Brain microvascular endothelial cell (primary cell): ENCODE results near the gene KIFBP.
"Not testable (repeated sequence)": the region's sequence is repeated elsewhere in the genome, so short reads cannot be mapped to it uniquely, and the experiment has no call there.

Experiments
- DNase-seq: peaks from one replicate; pipeline ENCODE4 v3.0.0-alpha.2; 2020
- H3K27ac ChIP-seq: fragments of 250-450 bp; sonication (Bioruptor Pico); 2 replicates; pipeline ENCODE4 v1.5.1; 2020; ENCODE audit warnings: mild to moderate bottlenecking, moderate library complexity
- H3K27me3 ChIP-seq: fragments of 250-450 bp; sonication (Bioruptor Pico); replicated peaks from 2 replicates; pipeline ENCODE4 v1.5.1; 2020; ENCODE audit warnings: mild to moderate bottlenecking
- H3K36me3 ChIP-seq: fragments of 250-450 bp; sonication (Bioruptor Pico); replicated peaks from 2 replicates; pipeline ENCODE4 v1.5.1; 2020; ENCODE audit warnings: mild to moderate bottlenecking
- H3K4me3 ChIP-seq: 2 replicates; pipeline ENCODE4 v1.5.1; 2011; ENCODE audit warnings: low read depth, mild to moderate bottlenecking, control low read depth, low read length, moderate library complexity
- in situ Hi-C: cut with HindIII; loops from 2 replicates; pipeline ENCODE4 v1.10.0; 2017; ENCODE audit warnings: low sequenced_read_pairs, low pct_ligation_motif_present
- TF ChIP-seq, protein P1 (sequence below): IDR thresholded peaks from 2 replicates; pipeline ENCODE4 v1.5.1; 2011; ENCODE audit warnings: low read depth, mild to moderate bottlenecking, moderate library complexity, low read length, control low read depth, inconsistent platforms; ENCODE audit errors: missing control alignments

The KIFBP gene

DNA sequence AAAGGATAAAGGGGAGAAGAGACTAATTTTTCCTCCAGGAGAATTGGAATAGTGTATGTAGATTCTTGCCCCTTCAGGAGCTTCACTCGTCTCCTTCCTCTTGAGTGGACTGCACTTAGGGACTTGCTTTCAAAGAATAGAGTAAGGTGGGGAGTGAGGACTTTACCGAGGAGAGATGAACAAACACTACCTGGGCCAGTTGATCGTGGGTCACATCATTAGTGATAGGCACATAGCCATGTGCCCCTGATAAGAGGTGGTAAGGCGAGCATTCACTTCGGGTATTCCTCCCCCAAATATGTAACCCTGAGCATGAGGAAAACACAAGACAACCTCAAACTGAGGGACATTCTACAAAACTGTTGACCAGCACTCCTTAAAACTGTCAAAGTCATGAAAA is 14.6 kb upstream of the KIFBP start:
- DNase-seq: no peak
- Histone ChIP-seq H3K27ac (no peak overlapping the region), H3K27me3 (no peaks in the 10 kb centered on the region), H3K36me3 (peaks cover 88% of the 10 kb centered on the region), H3K4me3 (no peak overlapping the region)
- TF ChIP-seq, protein P1, sequence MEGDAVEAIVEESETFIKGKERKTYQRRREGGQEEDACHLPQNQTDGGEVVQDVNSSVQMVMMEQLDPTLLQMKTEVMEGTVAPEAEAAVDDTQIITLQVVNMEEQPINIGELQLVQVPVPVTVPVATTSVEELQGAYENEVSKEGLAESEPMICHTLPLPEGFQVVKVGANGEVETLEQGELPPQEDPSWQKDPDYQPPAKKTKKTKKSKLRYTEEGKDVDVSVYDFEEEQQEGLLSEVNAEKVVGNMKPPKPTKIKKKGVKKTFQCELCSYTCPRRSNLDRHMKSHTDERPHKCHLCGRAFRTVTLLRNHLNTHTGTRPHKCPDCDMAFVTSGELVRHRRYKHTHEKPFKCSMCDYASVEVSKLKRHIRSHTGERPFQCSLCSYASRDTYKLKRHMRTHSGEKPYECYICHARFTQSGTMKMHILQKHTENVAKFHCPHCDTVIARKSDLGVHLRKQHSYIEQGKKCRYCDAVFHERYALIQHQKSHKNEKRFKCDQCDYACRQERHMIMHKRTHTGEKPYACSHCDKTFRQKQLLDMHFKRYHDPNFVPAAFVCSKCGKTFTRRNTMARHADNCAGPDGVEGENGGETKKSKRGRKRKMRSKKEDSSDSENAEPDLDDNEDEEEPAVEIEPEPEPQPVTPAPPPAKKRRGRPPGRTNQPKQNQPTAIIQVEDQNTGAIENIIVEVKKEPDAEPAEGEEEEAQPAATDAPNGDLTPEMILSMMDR: no peak
- in situ Hi-C loops: no loop called here

- DNase-seq, H3K27ac ChIP-seq, H3K27me3 ChIP-seq, in situ Hi-C loops, H3K4me3 ChIP-seq: not testable (repeated sequence)
- H3K36me3 ChIP-seq: peaks cover 80% of the 10 kb centered on the region
Observed at GRCh38 chr10:68975936-68976473, 12.6 kb upstream of the KIFBP start.

DNA sequence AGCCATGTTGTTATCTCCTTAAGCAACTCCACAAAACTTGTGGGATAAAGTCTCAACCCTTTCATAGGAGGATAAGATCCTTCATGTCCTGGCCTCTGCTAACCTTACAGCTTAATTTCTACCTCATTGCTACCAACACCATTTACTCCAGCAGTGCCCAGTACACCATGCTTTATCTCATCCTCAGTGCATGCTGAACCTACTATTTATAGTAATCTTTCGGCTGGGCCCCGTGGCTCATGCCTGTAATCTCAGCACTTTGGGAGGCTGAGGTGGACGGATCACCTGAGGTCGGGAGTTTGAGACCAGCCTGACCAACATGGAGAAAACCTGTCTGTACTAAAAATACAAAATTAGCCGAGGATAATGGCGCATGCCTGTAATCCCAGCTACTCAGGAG is 8.9 kb upstream of the KIFBP start:
- H3K4me3 ChIP-seq, DNase-seq, H3K27me3 ChIP-seq, H3K27ac ChIP-seq, in situ Hi-C loops: not testable (repeated sequence)
- peaks cover 72% of the 10 kb centered on the region for H3K36me3 ChIP-seq

- in situ Hi-C loops: no loop called here
Observed at GRCh38 chr10:68981074-68981473, 7.5 kb upstream of the KIFBP start.

GRCh38 chr10:68982389-68982788 is 6.2 kb upstream of the KIFBP start:
- no peak for DNase-seq
- Histone ChIP-seq H3K4me3 (no peak overlapping the region), H3K27me3 (no peaks in the 10 kb centered on the region), H3K36me3 (peaks cover 57% of the 10 kb centered on the region), H3K27ac (no peak overlapping the region)
- in situ Hi-C loops: no loop called here
- TF ChIP-seq, protein P1: no peak

More at GRCh38 chr10:68981074-68981473, 7.5 kb upstream of the KIFBP start:
- H3K36me3 ChIP-seq: peaks cover 63% of the 10 kb centered on the region
- no peak overlapping the region for H3K27ac ChIP-seq
- no peak overlapping the region for H3K4me3 ChIP-seq
- DNase-seq: no peak
- H3K27me3 ChIP-seq: no peaks in the 10 kb centered on the region
- TF ChIP-seq, protein P1: peak; percentile 44

DNA sequence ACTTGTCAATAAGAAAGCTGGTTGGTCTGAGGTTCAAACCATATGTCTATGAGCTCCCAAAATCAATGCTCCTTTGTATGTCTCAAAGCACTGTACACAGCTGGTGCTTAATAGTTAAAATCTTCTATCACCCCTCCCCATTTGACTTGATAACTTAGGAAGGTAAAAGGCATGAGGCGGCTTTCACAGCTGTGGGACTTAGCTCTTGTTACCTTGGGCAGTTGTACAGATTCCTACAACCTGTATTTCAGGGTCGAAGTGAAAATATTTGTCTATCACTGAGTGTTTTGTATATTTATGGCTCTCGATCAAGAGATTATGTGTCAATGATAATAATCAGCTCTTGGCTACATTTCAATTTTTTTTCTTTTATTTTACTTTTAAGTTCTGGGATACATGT is 992 bp upstream of the KIFBP start:
- no peak for DNase-seq
- TF ChIP-seq, protein P1: no peak
- H3K27me3 ChIP-seq: no peaks in the 10 kb centered on the region
- H3K27ac ChIP-seq: no peak overlapping the region
- in situ Hi-C loops: no loop called here
- no peak overlapping the region for H3K4me3 ChIP-seq
- peaks cover 19% of the 10 kb centered on the region for H3K36me3 ChIP-seq

DNA sequence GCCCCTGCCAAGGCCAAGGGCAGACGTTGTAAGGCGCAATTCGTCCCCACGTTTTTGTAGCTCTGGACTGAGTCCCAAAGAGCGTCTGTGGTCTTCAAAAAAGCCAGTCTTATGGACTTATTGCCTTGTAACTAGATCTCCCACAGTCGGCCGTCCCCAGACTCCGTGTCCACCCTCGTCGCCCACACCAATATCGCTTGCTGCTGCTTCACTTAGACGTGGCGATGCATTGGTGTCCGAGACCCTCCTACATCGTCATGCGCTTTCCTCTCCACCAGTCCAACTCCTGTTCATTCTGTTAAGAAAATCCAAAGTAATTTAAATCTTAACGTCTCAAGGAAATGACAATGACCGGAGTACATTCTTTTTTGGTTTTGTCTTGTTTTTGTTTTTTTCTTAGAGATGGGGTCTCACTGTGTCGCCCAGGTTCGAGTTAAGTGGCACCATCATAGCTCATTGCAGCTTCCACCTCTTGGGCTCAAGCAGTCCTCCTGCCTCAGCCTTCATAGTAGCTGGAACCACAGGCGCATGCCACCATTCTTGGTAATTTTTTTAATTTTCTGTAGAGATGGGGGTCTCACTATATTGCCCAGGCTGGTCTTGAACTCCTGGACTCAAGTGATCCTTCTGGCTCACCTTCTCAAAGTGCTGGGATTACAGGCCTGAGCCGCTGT is 851 bp downstream of the KIFBP start:
- peak overlapping the region; percentile 78 for H3K4me3 ChIP-seq
- in situ Hi-C loops: no loop called here
- peaks cover 3% of the 10 kb centered on the region for H3K36me3 ChIP-seq
- TF ChIP-seq, protein P1: no peak
- peak overlapping the region; percentile 71 for H3K27ac ChIP-seq
- no peak for DNase-seq
- no peaks in the 10 kb centered on the region for H3K27me3 ChIP-seq
